Measurements from ENCODE around the gene HOXC6.

Gene HOXC6

DNA sequence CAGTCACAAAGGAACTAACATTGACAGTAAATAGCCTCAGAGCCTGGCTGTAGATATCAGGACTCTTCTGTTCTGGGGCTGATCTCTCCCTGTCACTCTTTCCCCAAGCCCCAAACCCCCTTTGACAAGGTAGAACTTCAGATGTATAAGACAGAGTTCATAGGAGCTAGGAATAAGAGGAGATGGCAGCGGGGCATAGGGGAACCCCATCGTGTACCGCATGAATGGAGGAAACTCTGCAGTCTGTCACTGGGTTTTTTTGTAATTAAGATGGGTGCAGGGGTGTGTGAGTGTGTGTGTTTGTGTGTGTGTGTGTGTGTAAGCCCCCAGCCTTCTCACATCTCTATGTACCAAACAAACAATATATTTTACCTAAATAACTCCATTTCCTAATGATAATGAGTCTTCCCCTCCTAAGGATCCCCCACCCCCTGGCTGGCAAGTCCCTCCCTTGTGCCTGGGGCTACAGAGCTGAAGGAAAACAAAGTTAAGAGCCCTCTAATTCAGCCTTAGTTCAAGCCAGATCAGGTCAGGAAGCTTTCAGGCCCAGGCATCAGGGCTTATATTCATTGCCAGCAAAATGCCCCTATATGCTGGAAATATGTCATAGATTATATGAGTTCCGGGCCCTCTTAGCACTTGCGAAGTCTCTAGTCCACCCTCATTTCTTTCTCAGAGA lies 16.3 kb downstream of the HOXC6 start:
- DNase-seq: no peak

GRCh38 chr12:54045401-54045800 lies 17.2 kb downstream of the HOXC6 start:
- DNase-seq: no peak

GRCh38 chr12:54045868-54046521 lies 17.8 kb downstream of the HOXC6 start:
- DNase-seq: no peak

- no peak for DNase-seq
These were observed 18.5 kb downstream of the HOXC6 start for GRCh38 chr12:54046809-54047159.

GRCh38 chr12:54047160-54047963 lies 19.1 kb downstream of the HOXC6 start:
- no peak for DNase-seq

DNA sequence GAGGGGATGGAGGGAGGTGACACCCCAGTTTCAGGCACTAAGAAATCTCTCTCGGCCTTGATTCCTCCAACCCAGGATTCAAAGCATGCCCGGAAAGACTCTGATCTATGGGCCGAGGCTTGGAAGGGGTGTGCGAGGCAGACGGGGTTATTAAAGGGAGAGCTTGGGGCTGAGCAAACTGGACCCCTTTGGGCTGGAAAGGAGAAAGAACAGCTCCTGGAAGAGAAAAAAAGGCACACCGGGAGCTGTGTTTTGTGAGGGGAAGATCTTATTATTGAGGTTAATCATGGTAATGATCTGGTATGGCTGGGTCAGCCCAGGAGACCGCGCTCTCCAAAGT lies 19.7 kb downstream of the HOXC6 start:
- no peak for DNase-seq

DNA sequence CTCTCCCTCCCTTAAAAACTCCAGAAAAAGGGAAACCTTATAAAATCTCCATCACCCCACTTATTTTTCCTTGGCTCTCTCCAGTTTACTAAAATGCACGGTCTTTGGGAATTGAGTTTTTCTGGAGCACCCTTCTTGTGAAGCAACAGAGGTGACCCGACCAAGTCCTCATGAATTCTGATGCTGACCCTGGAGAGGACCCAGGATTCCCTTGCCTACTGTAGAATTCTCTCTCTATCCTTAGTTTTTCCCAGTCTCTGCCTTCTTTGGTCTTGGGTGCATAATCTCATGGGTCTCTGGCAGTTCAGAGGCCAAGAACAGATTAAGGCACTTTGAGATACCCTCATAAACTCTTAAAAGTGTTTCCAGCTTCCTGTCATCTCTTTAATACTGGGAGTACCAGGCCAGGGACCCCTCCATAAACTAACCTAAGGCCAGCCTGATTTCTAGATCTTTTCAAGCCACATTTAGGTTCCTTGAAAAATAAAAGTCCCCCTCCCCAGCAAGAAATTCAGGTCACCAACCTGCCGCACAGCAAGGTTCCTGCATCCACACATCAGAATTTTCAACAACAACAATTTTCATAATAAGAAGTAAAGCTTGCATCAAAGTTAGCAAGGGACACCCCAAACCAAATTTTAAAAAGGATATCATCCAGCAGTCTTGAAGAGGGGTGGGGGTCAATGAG lies 20.3 kb downstream of the HOXC6 start:
- no peak for DNase-seq

DNA sequence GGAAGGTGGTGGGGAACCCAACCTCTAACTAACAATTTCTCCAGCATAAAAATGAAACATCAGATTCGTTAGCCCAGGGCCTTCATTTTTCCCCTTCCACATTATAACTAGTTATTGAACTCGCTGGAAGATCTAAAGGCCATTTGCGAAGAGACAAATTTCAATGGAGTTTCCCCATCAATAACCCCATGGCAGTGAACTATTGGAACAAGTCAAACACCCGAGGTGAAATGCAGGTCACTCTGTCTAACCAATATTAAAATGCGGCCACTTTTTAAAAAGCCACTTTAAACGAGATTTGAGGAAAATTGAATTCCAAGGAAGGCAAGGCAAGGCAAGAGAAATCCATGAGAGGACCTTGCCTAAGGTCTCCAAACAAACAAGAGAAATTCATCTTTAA lies 20.9 kb downstream of the HOXC6 start:
- no peak for DNase-seq

- DNase-seq: no peak
These were observed 22.2 kb downstream of the HOXC6 start for GRCh38 chr12:54050482-54050810.

- no peak for DNase-seq
These were observed 23.0 kb downstream of the HOXC6 start for GRCh38 chr12:54051026-54051842.

GRCh38 chr12:54051874-54052437 lies 23.7 kb downstream of the HOXC6 start:
- DNase-seq: no peak

- no peak for DNase-seq
These were observed 24.3 kb downstream of the HOXC6 start for GRCh38 chr12:54052438-54053002.

GRCh38 chr12:54053003-54053750 lies 24.9 kb downstream of the HOXC6 start:
- no peak for DNase-seq

DNA sequence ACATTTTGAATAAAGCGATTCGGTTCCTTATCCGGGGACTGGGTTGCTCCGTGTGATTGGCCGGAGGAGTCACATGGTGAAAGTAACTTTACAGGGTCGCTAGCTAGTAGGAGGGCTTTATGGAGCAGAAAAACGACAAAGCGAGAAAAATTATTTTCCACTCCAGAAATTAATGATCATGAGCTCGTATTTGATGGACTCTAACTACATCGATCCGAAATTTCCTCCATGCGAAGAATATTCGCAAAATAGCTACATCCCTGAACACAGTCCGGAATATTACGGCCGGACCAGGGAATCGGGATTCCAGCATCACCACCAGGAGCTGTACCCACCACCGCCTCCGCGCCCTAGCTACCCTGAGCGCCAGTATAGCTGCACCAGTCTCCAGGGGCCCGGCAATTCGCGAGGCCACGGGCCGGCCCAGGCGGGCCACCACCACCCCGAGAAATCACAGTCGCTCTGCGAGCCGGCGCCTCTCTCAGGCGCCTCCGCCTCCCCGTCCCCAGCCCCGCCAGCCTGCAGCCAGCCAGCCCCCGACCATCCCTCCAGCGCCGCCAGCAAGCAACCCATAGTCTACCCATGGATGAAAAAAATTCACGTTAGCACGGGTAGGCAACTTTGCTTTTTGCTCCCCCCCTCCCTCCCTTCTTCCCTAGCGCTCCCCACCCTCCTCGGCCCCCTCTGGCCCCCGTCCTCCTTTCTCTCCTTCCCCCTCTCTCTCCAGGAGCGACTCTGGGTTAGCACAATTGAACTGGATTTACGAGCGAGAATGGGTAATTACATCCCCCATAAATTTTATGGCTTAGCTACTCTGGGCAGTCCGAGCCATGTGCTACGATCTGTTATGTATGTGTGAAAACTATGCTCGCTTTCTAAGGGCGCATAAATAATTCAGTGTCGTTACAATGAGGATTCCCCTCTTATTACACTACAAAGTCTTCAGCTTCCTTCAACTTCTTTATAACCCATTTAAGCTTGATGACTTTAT lies 25.8 kb downstream of the HOXC6 start, which contains the start of gene HOXC4:
HOXC4 (plus strand) TSS at position 85 of the 991 bp plus-strand sequence; CDS start at position 173, 88 bp downstream.
- no peak for DNase-seq

DNA sequence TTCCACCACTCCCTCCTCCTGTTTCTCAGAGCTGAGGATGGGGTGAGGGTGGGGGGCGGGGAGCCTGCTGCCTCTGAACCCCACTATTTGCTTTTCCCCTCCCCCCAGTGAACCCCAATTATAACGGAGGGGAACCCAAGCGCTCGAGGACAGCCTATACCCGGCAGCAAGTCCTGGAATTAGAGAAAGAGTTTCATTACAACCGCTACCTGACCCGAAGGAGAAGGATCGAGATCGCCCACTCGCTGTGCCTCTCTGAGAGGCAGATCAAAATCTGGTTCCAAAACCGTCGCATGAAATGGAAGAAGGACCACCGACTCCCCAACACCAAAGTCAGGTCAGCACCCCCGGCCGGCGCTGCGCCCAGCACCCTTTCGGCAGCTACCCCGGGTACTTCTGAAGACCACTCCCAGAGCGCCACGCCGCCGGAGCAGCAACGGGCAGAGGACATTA lies 26.5 kb downstream of the HOXC6 start:
- no peak for DNase-seq

DNA sequence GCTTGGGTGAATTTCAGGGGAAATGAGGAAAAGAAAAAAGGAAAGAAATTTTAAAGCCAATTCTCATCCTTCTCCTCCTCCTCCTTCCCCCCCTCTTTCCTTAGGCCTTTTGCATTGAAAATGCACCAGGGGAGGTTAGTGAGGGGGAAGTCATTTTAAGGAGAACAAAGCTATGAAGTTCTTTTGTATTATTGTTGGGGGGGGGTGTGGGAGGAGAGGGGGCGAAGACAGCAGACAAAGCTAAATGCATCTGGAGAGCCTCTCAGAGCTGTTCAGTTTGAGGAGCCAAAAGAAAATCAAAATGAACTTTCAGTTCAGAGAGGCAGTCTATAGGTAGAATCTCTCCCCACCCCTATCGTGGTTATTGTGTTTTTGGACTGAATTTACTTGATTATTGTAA lies 27.3 kb downstream of the HOXC6 start:
- no peak for DNase-seq

DNA sequence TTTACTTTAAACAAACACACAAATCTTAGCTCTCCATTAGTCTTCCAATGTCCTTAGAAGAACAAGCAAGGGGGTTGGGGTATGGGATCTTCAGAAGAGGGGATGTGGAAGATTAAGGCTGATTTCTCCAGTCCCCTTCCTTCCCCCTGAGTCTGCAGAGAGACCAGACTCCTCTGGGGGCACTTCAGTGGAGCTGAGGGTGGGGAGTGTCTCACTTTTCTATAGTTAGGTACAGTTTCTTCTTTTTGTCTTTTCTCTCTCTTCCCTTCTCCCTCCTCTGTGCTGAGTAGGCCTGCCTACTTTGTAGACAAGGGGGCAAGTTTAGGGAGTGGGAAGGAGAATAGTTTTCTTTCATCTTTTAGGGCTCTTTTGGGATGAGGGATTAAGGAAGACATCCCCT lies 27.9 kb downstream of the HOXC6 start:
- no peak for DNase-seq

GRCh38 chr12:54058128-54058768 lies 30.0 kb downstream of the HOXC6 start:
- no peak for DNase-seq

- no peak for DNase-seq
These were observed 31.4 kb downstream of the HOXC6 start for GRCh38 chr12:54059668-54060067.
